Esophagus muscularis mucosa (tissue), 4 donors: Measurements from ENCODE around the gene IWS1. TPM values are rescaled to one million over a fixed set of nuclear protein-coding genes. Genes with fewer than 3 reads are reported as not detected.
"Not testable (repeated sequence)": the region's sequence is repeated elsewhere in the genome, so short reads cannot be mapped to it uniquely, and the experiment has no call there.

Experiments
- DNase-seq: peaks from one replicate; pipeline ENCODE4 v3.0.0-alpha.2; 2017; ENCODE audit errors: extremely low spot score
- H3K27ac ChIP-seq, 4 donors: fragments of 200-600 bp; sonication (generic); replicated peaks in 1 of 4; 1 replicate in 3 of 4; 2 replicates in 1 of 4; pipeline ENCODE4 v1.5.1; 2016 to 2019; ENCODE audit warnings: mild to moderate bottlenecking in 1 of 4
- H3K27me3 ChIP-seq, 4 donors: fragments of 200-600 bp; sonication (generic); one replicate each; pipeline versions ENCODE4 v1.5.1 to v1.6.0; 2016 to 2019
- H3K36me3 ChIP-seq, 4 donors: fragments of 200-600 bp; sonication (generic); one replicate each; pipeline ENCODE4 v1.5.1; 2016 to 2019
- H3K4me1 ChIP-seq, 4 donors: fragments of 200-600 bp; sonication (generic); one replicate each; pipeline ENCODE4 v1.5.1; 2016 to 2019
- H3K4me3 ChIP-seq, 4 donors: fragments of 200-600 bp; sonication (generic); 1 replicate in 2 of 4; 2 replicates in 2 of 4; pipeline ENCODE4 v1.5.1; 2016 to 2019; ENCODE audit warnings: mild to moderate bottlenecking in 4 of 4, moderate library complexity in 1 of 4
- H3K9me3 ChIP-seq, 4 donors: fragments of 200-600 bp; sonication (generic); 1 replicate in 3 of 4; 2 replicates in 1 of 4; pipeline ENCODE4 v1.5.1; 2016 to 2019
- CTCF ChIP-seq, 3 experiments: fragments of 200-600 bp in 2 of 3; fragments of 450-650 bp in 1 of 3; sonication (generic) in 2 of 3; IDR thresholded peaks; one replicate each; pipeline ENCODE4 v1.5.1; 2017 to 2019; ENCODE audit warnings: antibody characterized with exemption in 3 of 3, mild to moderate bottlenecking in 2 of 3, moderate library complexity in 1 of 3
- EP300 ChIP-seq: sonication (generic); formaldehyde crosslinking; IDR thresholded peaks from one replicate; pipeline ENCODE4 v1.6.1; 2017; ENCODE audit warnings: antibody characterized with exemption
- POLR2A ChIP-seq: fragments of 450-650 bp; IDR thresholded peaks from one replicate; pipeline ENCODE4 v1.6.1; 2017; ENCODE audit warnings: antibody characterized with exemption, moderate library complexity, mild to moderate bottlenecking, low read depth
- POLR2AphosphoS5 ChIP-seq, 2 donors: sonication (generic); formaldehyde crosslinking; IDR thresholded peaks; one replicate each; pipeline ENCODE4 v1.6.1; 2017; ENCODE audit warnings: antibody characterized with exemption in 2 of 2
- WGBS: methylation state at CpG from one replicate; pipeline ENCODE4 v1.1.5; 2018; 5-methylcytosine and 5-hydroxymethylcytosine counted together
- intact Hi-C: fragments of 100-400 bp; cut with DNase I; formaldehyde crosslinking; loops from one replicate; pipeline ENCODE4 v1.15.1; 2023
- total RNA-seq, 4 donors: library from RNA; depleted of rRNA; stranded (reverse); fragments of >200 nt; gene quantifications; one replicate each; pipeline versions ENCODE4 v1.1.0 to v1.2.1, GENCODE V29; 2016

IWS1 gene
- total RNA-seq, 4 donors from 2014 or later: 32.6 to 38.1 (median 34.7) TPM

- peaks cover 0 to 8% (median 0%) of the 10 kb centered on the region in 4 donors for H3K36me3 ChIP-seq
- no peaks in the 10 kb centered on the region for H3K4me1 ChIP-seq
- no peaks in the 10 kb centered on the region for H3K27me3 ChIP-seq
- TF ChIP-seq POLR2A (no peak), EP300 (no peak), POLR2AphosphoS5 (IDR thresholded peaks at IDR 0.05) (no peak), CTCF (IDR thresholded peaks at IDR 0.05) (no peak)
- H3K9me3 ChIP-seq: no peaks in the 10 kb centered on the region
- no peak overlapping the region for H3K4me3 ChIP-seq
- intact Hi-C loops: no loop called here
- WGBS: 90% methylated on average over 13 of the region's 13 CpGs
- no peak overlapping the region for H3K27ac ChIP-seq
- DNase-seq: no peak
Measured at GRCh38 chr2:127455566-127456493, 70.5 kb downstream of the IWS1 start.

- H3K27me3 ChIP-seq: no peaks in the 10 kb centered on the region
- H3K9me3 ChIP-seq: no peaks in the 10 kb centered on the region
- H3K4me1 ChIP-seq: no peaks in the 10 kb centered on the region
- intact Hi-C loops: no loop called here
- TF ChIP-seq POLR2A (no peak), POLR2AphosphoS5 (IDR thresholded peaks at IDR 0.05) (no peak), CTCF (IDR thresholded peaks at IDR 0.05) (no peak), EP300 (no peak)
- 89% methylated on average over 19 of the region's 19 CpGs for WGBS
- no peak for DNase-seq
- no peak overlapping the region for H3K27ac ChIP-seq
- H3K4me3 ChIP-seq: no peak overlapping the region
- H3K36me3 ChIP-seq: peaks cover 0 to 8% (median 0%) of the 10 kb centered on the region in 4 donors
Measured at GRCh38 chr2:127454595-127455565, 71.4 kb downstream of the IWS1 start.

DNA sequence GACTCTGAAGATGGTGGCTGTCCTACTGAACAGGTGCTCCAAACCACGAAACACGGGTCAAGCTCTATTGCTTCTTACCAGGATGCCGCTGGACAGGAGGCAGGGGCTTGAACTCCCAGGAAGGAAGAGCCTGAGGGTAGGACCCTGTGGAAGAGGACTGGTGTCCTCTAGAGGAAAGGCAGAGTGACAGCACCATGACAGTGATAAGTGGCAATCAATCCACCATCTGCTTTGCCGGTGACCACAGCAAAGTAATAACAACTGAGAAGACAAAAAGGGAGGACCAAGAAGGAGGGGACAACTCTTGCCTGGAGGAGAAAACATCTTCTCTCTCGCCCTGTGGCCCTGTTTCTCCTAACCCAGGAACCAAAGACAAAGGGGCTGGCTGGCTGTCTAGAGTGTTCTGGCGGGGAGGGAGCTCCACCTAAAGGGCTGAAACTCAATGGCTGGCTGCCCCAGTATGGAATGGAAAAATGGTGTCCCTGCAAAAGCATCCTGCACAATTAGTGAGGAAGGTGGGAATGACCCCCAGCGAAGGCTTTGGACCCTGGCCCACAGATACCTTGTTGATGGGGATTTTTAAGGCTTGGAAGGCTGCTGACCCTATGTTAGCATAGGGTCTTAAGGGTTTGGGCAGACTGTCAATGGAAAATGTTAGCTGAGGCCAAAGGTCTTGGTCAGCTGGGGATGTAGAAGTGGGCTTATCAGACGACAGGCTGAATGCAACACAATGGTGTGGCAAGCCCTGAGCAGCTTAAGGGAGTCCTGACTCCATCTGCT is 72.7 kb downstream of the IWS1 start:
- Histone ChIP-seq H3K4me1 (no peaks in the 10 kb centered on the region), H3K27me3 (no peaks in the 10 kb centered on the region), H3K27ac (no peak overlapping the region), H3K36me3 (peaks cover 0 to 8% (median 0%) of the 10 kb centered on the region in 4 donors), H3K9me3 (no peaks in the 10 kb centered on the region), H3K4me3 (no peak overlapping the region)
- TF ChIP-seq POLR2A (no peak), POLR2AphosphoS5 (IDR thresholded peaks at IDR 0.05) (no peak)
- 83% methylated on average over 7 of the region's 8 CpGs for WGBS
- intact Hi-C loops: no loop called here
- DNase-seq: no peak

DNA sequence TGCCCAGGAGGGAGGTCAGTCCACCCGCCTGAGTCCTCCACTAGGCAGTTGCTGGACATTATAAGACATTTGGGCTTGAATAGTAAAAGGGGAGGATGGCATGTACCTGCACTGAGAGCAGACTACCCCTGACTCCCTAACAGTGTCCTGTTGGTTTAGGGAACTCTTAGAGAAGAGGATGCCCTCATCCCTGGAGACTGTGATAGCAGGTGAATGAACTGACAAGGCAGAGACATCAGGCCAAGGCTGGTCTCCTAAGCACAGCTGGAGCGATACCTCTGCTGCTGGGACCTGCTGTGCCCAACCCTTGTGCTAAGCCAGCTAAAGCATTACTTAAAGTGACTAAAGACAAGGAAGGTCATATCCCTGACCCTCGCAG is 73.3 kb downstream of the IWS1 start:
- WGBS: 89% methylated on average over 3 of the region's 3 CpGs

DNA sequence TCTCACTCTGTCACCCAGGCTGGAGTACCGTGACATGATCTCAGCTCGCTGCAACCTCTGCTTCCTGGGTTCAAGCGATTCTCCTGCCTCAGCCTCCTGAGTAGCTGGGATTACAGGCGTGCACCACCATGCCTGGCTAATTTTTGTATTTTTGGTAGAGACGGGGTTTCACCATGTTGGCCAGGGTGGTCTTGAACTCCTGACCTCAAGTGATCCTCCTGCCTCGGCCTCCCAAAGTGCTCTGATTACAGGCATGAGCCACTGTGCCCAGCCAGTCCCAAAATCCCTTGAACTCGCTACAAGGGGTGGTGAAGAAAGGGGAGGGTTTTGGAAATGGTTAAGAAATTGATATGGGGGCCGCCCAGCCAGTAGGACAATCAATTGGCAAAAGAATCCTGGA is 73.9 kb downstream of the IWS1 start:
- H3K27me3 ChIP-seq, H3K4me3 ChIP-seq, DNase-seq, H3K36me3 ChIP-seq, H3K9me3 ChIP-seq, H3K27ac ChIP-seq, intact Hi-C loops, H3K4me1 ChIP-seq: not testable (repeated sequence)
- 92% methylated on average over 8 of the region's 8 CpGs for WGBS

More for the DNA sequence above, 73.3 kb downstream of the IWS1 start:
- H3K27ac ChIP-seq: no peak overlapping the region
- intact Hi-C loops: no loop called here
- H3K36me3 ChIP-seq: peaks cover 0 to 8% (median 0%) of the 10 kb centered on the region in 4 donors
- H3K9me3 ChIP-seq: no peaks in the 10 kb centered on the region
- H3K27me3 ChIP-seq: no peaks in the 10 kb centered on the region
- no peaks in the 10 kb centered on the region for H3K4me1 ChIP-seq
- TF ChIP-seq POLR2A: no peak
- TF ChIP-seq CTCF (IDR thresholded peaks at IDR 0.05): no peak
- no peak for DNase-seq
- no peak overlapping the region for H3K4me3 ChIP-seq
